BJ (cell line): Measurements from ENCODE around the gene SMARCD3. TPM values are rescaled to one million over a fixed set of nuclear protein-coding genes. Genes with fewer than 3 reads are reported as not detected.

Experiments
- CTCF ChIA-PET: fragments of 350-600 bp; formaldehyde crosslinking; extraction: SDS; loops from one replicate; lab custom pipeline; 2021; ENCODE audit warnings: antibody characterized with exemption, inconsistent platforms; lab: Yijun Ruan, JAX
- POLR2A ChIA-PET: fragments of 300-600 bp; sonication (Branson Sonifier 250); formaldehyde crosslinking; extraction: SDS; loops from one replicate; lab custom pipeline; 2021; ENCODE audit warnings: antibody characterized with exemption; lab: Charles Lee
- DNase-seq: peaks from one replicate; pipeline ENCODE4 v3.0.0-alpha.2; 2011; ENCODE audit warnings: low read depth
- H3K27me3 ChIP-seq: 2 replicates; pipeline ENCODE4 v1.6.0; 2011; ENCODE audit warnings: low read length; ENCODE audit not compliant: control insufficient read depth, insufficient read depth
- H3K36me3 ChIP-seq: 2 replicates; pipeline ENCODE4 v1.5.1; 2011; ENCODE audit warnings: low read length; ENCODE audit not compliant: control insufficient read depth, insufficient read depth
- H3K4me3 ChIP-seq: 2 replicates; pipeline ENCODE4 v1.5.1; 2011; ENCODE audit warnings: low read depth, mild to moderate bottlenecking, control low read depth, low read length
- polyA plus RNA-seq: library from polyadenylated mRNA; depleted of rRNA; stranded (reverse); fragments of >200 nt; gene quantifications from 2 replicates; pipeline ENCODE4 v1.2.3, GENCODE V29; 2011
- TF ChIP-seq, protein P1 (sequence below): IDR thresholded peaks from 2 replicates; pipeline ENCODE4 v1.5.1; 2011; ENCODE audit warnings: low read depth, mild to moderate bottlenecking, control low read depth, inconsistent platforms, low read length, moderate library complexity; ENCODE audit not compliant: insufficient read depth

SMARCD3 gene
- polyA plus RNA-seq, 1 experiment = 46.6 TPM

DNA sequence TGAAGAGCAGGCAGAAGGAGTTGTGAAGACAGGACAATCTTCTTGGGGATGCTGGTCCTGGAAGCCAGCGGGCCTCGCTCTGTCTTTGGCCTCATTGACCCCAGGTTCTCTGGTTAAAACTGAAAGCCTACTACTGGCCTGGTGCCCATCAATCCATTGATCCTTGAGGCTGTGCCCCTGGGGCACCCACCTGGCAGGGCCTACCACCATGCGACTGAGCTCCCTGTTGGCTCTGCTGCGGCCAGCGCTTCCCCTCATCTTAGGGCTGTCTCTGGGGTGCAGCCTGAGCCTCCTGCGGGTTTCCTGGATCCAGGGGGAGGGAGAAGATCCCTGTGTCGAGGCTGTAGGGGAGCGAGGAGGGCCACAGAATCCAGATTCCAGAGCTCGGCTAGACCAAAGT is 14.7 kb downstream of the SMARCD3 start:
- no peak for DNase-seq
- no peaks in the 10 kb centered on the region for H3K27me3 ChIP-seq
- TF ChIP-seq, protein P1, sequence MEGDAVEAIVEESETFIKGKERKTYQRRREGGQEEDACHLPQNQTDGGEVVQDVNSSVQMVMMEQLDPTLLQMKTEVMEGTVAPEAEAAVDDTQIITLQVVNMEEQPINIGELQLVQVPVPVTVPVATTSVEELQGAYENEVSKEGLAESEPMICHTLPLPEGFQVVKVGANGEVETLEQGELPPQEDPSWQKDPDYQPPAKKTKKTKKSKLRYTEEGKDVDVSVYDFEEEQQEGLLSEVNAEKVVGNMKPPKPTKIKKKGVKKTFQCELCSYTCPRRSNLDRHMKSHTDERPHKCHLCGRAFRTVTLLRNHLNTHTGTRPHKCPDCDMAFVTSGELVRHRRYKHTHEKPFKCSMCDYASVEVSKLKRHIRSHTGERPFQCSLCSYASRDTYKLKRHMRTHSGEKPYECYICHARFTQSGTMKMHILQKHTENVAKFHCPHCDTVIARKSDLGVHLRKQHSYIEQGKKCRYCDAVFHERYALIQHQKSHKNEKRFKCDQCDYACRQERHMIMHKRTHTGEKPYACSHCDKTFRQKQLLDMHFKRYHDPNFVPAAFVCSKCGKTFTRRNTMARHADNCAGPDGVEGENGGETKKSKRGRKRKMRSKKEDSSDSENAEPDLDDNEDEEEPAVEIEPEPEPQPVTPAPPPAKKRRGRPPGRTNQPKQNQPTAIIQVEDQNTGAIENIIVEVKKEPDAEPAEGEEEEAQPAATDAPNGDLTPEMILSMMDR = no peak
- peaks cover 24% of the 10 kb centered on the region for H3K36me3 ChIP-seq
- CTCF ChIA-PET = interaction anchor here (0.6 to 3.5 kb wide), 3 partner anchors 10 to 1473 kb away, joined by 3 to 15 read pairs (median 11); no protein-coding TSS in a partner anchor
- POLR2A ChIA-PET = no interaction called here
- peak overlapping the region; percentile 97 for H3K4me3 ChIP-seq

DNA sequence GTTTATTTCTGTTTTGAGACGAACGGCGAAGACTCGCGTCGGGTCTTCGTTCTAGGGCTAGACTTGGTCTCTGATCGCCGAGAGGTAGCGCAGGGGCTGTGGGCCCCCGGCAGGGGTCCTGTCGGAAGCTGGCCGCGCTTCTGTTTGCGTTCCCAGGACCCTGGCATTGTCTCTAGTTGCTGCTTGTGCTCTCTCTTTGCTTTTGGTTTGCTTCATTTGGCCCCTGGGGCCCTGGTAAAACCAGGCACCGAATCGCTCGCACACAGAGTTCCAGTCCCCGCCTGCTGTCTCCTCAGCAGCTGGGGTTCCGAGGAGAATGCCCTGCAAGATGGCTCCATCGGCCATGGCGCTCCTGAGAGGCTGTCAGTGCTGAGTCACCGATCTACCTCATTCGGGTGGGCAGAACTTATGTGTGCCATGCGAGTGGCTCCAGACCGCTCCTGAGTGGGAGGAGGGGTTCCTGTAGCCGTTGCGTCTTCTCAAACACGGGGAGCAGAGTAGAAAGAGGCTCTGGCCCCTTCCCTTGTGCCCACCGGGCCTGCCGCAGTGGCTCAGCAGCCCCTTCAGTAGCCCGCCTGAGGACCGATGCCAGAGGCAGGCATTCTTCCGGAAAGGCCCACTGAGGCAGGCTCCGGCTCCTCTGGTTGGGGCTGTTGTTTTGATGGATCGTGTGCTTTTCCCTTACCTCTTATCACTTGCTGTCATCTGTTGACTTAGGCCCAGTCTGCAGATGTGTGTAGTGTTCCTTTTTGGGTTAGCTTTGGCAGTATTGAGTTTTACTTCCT is 15.4 kb downstream of the SMARCD3 start:
- DNase-seq = peak; percentile 18
- CTCF ChIA-PET = interaction anchor here (1.1 to 3.5 kb wide), 4 partner anchors 9 to 14 kb away, joined by 5 to 15 read pairs (median 9); no protein-coding TSS in a partner anchor
- Histone ChIP-seq H3K36me3 (peaks cover 23% of the 10 kb centered on the region), H3K27me3 (no peaks in the 10 kb centered on the region), H3K4me3 (peak overlapping the region; percentile 97)
- TF ChIP-seq, protein P1 = no peak
- POLR2A ChIA-PET = no interaction called here

DNA sequence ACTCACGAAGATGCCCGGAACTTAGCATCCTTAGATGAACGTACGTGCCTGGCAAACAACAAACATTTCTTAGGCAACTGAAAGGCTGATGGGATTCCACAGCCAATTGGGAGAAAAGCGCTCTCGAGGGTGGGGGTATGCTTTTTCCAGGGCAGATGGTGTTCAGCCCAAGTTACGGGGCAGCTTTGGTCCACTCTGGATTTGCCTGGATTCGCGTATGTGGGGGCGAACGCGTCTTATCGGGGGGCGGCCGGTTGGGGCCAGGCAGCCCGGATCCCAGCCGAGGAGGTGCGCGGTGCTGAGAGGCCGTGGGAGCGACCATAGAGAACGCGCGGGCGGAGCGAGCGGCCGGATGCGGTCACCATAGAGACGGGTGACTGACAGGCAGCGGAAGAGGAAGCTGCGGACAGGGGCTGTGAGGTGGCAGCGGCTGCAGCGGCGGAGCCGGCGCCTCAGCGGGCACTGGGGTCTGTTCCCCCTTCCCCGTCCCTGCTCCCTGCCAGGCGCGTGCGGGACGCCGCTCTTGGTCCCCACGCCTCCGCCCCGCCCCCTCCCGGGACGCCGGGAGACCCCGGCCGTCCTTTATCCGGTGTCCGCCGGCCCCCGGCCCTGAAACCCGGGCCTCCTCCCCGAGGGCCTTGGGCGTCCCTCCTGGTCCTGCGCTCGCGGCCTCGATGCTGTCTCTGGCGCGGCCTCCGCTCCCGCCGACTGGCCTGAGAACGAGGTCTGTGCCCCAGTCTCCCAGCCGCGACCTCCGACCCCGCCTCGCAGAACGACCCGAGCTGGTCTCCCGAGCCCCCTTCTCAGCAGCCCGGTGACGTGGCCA is 16.2 kb downstream of the SMARCD3 start, which contains the start of gene CHPF2:
TSS of gene CHPF2 (plus strand) at position 393 of the 826 bp plus-strand sequence. CDS start 1,529 bp downstream, outside the sequence.
- CTCF ChIA-PET = interaction anchor here (0.6 to 3.5 kb wide), 4 partner anchors 10 to 34 kb away, joined by 3 to 15 read pairs (median 6); no protein-coding TSS in a partner anchor
- TF ChIP-seq, protein P1 = no peak
- peaks cover 16% of the 10 kb centered on the region for H3K36me3 ChIP-seq
- DNase-seq = peak; percentile 35
- POLR2A ChIA-PET = no interaction called here
- peak within 1 kb of the TSS; percentile 97 for H3K4me3 ChIP-seq
- no peaks in the 10 kb centered on the region for H3K27me3 ChIP-seq

DNA sequence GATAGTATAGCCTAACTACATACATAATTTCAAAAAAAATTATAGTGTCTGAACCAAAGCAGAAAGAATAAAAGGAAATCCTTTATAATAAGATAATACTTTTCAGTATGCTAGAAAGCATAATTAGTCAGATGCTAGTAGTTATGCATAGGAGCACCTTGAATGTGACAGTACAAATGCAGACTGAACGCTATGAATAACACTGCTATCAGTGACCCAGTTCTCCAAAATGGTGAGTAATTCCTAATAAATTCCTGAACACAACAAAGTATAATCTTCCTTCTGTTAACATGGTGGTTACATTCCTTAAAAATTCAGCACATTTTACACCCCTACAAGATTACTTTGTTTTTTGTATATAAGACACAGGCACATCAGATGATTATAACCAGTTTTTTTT is 17.4 kb downstream of the SMARCD3 start:
- CTCF ChIA-PET = interaction anchor here (1.9 kb wide), 1 partner anchor 13 kb away, joined by 7 read pairs; no protein-coding TSS in a partner anchor

More for the DNA sequence above, 17.4 kb downstream of the SMARCD3 start:
- TF ChIP-seq, protein P1 = no peak
- Histone ChIP-seq H3K27me3 (no peaks in the 10 kb centered on the region), H3K36me3 (peaks cover 10% of the 10 kb centered on the region), H3K4me3 (no peak overlapping the region)
- POLR2A ChIA-PET = no interaction called here
- no peak for DNase-seq
